H9 (cell line): ENCODE data around the gene LORICRIN. TPM values are rescaled to one million over a fixed set of nuclear protein-coding genes. Genes with fewer than 3 reads are reported as not detected.

ENCODE experiments used
- DNase-seq: peaks from one replicate; pipeline ENCODE4 v3.0.0-alpha.2; 2017
- H2AFZ ChIP-seq: one replicate; pipeline ENCODE4 v1.6.1; 2013; ENCODE audit warnings: mild to moderate bottlenecking, low read length, control low read depth, moderate library complexity
- H2AK5ac ChIP-seq: 2 replicates; pipeline ENCODE4 v1.6.1; 2013; ENCODE audit warnings: low read length, control low read depth, mixed read lengths; ENCODE audit not compliant: insufficient read length
- H2BK120ac ChIP-seq: one replicate; pipeline ENCODE4 v1.6.1; 2013; ENCODE audit warnings: low read depth, mild to moderate bottlenecking, low read length, control low read depth, inconsistent platforms; ENCODE audit not compliant: poor library complexity, severe bottlenecking
- H2BK12ac ChIP-seq: 2 replicates; pipeline ENCODE4 v1.6.1; 2013; ENCODE audit warnings: low read length, control low read depth, mixed read lengths, low read depth; ENCODE audit not compliant: insufficient read length
- H2BK15ac ChIP-seq: 2 replicates; pipeline ENCODE4 v1.6.1; 2013; ENCODE audit warnings: low read depth, low read length, control low read depth
- H2BK20ac ChIP-seq: one replicate; pipeline ENCODE4 v1.6.1; 2013; ENCODE audit warnings: low read depth, mild to moderate bottlenecking, low read length, control low read depth, inconsistent platforms; ENCODE audit not compliant: poor library complexity, severe bottlenecking
- H2BK5ac ChIP-seq: 2 replicates; pipeline ENCODE4 v1.6.1; 2013; ENCODE audit warnings: low read length, control low read depth, mixed read lengths; ENCODE audit not compliant: insufficient read length
- H3K14ac ChIP-seq: 2 replicates; pipeline ENCODE4 v1.6.1; 2013; ENCODE audit warnings: low read length, control low read depth; ENCODE audit not compliant: insufficient read depth
- H3K18ac ChIP-seq: 2 replicates; pipeline ENCODE4 v1.6.1; 2013; ENCODE audit warnings: low read depth, mild to moderate bottlenecking, mixed read lengths, low read length, control low read depth; ENCODE audit not compliant: insufficient read length
- H3K23ac ChIP-seq: 2 replicates; pipeline ENCODE4 v1.6.1; 2013; ENCODE audit warnings: low read length, control low read depth, mixed read lengths, low read depth; ENCODE audit not compliant: insufficient read length
- H3K23me2 ChIP-seq: 2 replicates; pipeline ENCODE4 v1.6.1; 2013; ENCODE audit warnings: low read depth, mild to moderate bottlenecking, mixed read lengths, low read length, control low read depth; ENCODE audit not compliant: insufficient read length, poor library complexity, severe bottlenecking
- H3K27ac ChIP-seq: 2 replicates; pipeline ENCODE4 v1.5.1; 2013; ENCODE audit warnings: low read length, control low read depth, mixed read lengths, low read depth; ENCODE audit not compliant: insufficient read length
- H3K27me3 ChIP-seq: 2 replicates; pipeline ENCODE4 v1.6.1; 2013; ENCODE audit warnings: low read length, control low read depth, inconsistent platforms; ENCODE audit not compliant: insufficient read depth
- H3K4ac ChIP-seq: 2 replicates; pipeline ENCODE4 v1.6.1; 2013; ENCODE audit warnings: low read depth, mild to moderate bottlenecking, control low read depth, inconsistent platforms, low read length, moderate library complexity
- H3K4me1 ChIP-seq: 2 replicates; pipeline ENCODE4 v1.6.1; 2013; ENCODE audit warnings: low read length, control low read depth, inconsistent platforms; ENCODE audit not compliant: insufficient read depth
- H3K4me2 ChIP-seq: 2 replicates; pipeline ENCODE4 v1.6.1; 2013; ENCODE audit warnings: low read length, control low read depth, mixed read lengths; ENCODE audit not compliant: insufficient read length, insufficient read depth
- H3K56ac ChIP-seq: 2 replicates; pipeline ENCODE4 v1.6.1; 2013; ENCODE audit warnings: low read depth, mild to moderate bottlenecking, mixed read lengths, low read length, control low read depth; ENCODE audit not compliant: insufficient read length
- H3K79me1 ChIP-seq: 2 replicates; pipeline ENCODE4 v1.6.1; 2013; ENCODE audit warnings: low read depth, mild to moderate bottlenecking, moderate library complexity, low read length, control low read depth, inconsistent platforms; ENCODE audit not compliant: insufficient read depth, poor library complexity, severe bottlenecking
- H3K79me2 ChIP-seq: 2 replicates; pipeline ENCODE4 v1.6.1; 2013; ENCODE audit warnings: low read length, control low read depth, inconsistent platforms; ENCODE audit not compliant: insufficient read depth
- H3K9ac ChIP-seq: 2 replicates; pipeline ENCODE4 v1.6.1; 2013; ENCODE audit warnings: low read length, control low read depth, mixed read lengths; ENCODE audit not compliant: insufficient read length; ENCODE audit errors: extremely low read depth
- H3K9me3 ChIP-seq: one replicate; pipeline ENCODE4 v1.6.1; 2013; ENCODE audit warnings: low read depth, low read length, inconsistent platforms; ENCODE audit not compliant: control insufficient read depth
- H3T11ph ChIP-seq: one replicate; pipeline ENCODE4 v1.6.1; 2013; ENCODE audit warnings: mild to moderate bottlenecking, low read length, control low read depth, inconsistent platforms
- H4K20me1 ChIP-seq: one replicate; pipeline ENCODE4 v1.6.1; 2013; ENCODE audit not compliant: control insufficient read depth, insufficient read length, insufficient read depth
- H4K5ac ChIP-seq: 2 replicates; pipeline ENCODE4 v1.6.1; 2013; ENCODE audit warnings: low read depth, mild to moderate bottlenecking, mixed read lengths, low read length, control low read depth; ENCODE audit not compliant: insufficient read length
- H4K8ac ChIP-seq: replicated peaks from 2 replicates; pipeline ENCODE4 v1.6.1; 2013; ENCODE audit warnings: low read length, control low read depth, mixed read lengths, low read depth; ENCODE audit not compliant: insufficient read length
- H4K91ac ChIP-seq: 2 replicates; pipeline ENCODE4 v1.6.1; 2013; ENCODE audit warnings: low read depth, mild to moderate bottlenecking, moderate library complexity, mixed read lengths, low read length, control low read depth; ENCODE audit not compliant: insufficient read length
- H3K27ac Mint-ChIP-seq, 3 experiments: 2 replicates in 2 of 3; 3 replicates in 1 of 3; pipeline ENCODE4 v1.8.0; 2020 to 2021; ENCODE audit warnings: mixed read lengths in 3 of 3, mild to moderate bottlenecking in 1 of 3, moderate library complexity in 1 of 3
- H3K27me3 Mint-ChIP-seq: 2 replicates; pipeline ENCODE4 v1.8.0; 2021; ENCODE audit warnings: low read depth, mild to moderate bottlenecking, moderate library complexity, mixed read lengths
- H3K36me3 Mint-ChIP-seq, 3 experiments: 2 replicates in 2 of 3; 3 replicates in 1 of 3; pipeline ENCODE4 v1.8.0; 2020 to 2021; ENCODE audit warnings: low read depth in 3 of 3, mixed read lengths in 3 of 3; ENCODE audit not compliant: insufficient read depth in 1 of 3
- H3K4me1 Mint-ChIP-seq, 2 experiments: 2 replicates each; pipeline ENCODE4 v1.8.0; 2020; ENCODE audit warnings: mixed read lengths in 2 of 2
- H3K4me3 Mint-ChIP-seq, 2 experiments: 2 replicates in 1 of 2; 3 replicates in 1 of 2; pipeline ENCODE4 v1.8.0; 2020 to 2021; ENCODE audit warnings: mild to moderate bottlenecking in 2 of 2, mixed read lengths in 2 of 2, moderate library complexity in 1 of 2
- H3K9me3 Mint-ChIP-seq, 2 experiments: 2 replicates in 1 of 2; 3 replicates in 1 of 2; pipeline ENCODE4 v1.8.0; 2020; ENCODE audit warnings: mild to moderate bottlenecking in 2 of 2, mixed read lengths in 2 of 2, moderate library complexity in 1 of 2
- WGBS: extraction: QIAGEN DNeasy Blood & Tissue Kit; methylation state at CpG from one replicate; pipeline ENCODE4 v1.1.7; 2013; ENCODE audit warnings: missing lambda C conversion rate, low lambda C conversion rate, mixed read lengths; ENCODE audit not compliant: insufficient read length; ENCODE audit errors: extremely low coverage; 5-methylcytosine and 5-hydroxymethylcytosine counted together
- total RNA-seq: library from RNA; stranded (reverse); gene quantifications from 2 replicates; pipeline ENCODE4 v1.2.1, GENCODE V29; 2021
- TF ChIP-seq, protein P1 (sequence below): fragments of 200-600 bp; sonication (generic); conservative IDR thresholded peaks from 3 replicates; pipeline ENCODE4 v1.8.0; 2021; ENCODE audit warnings: antibody characterized with exemption, mild to moderate bottlenecking

LORICRIN gene
- total RNA-seq, 1 experiment from 2014 or later: not detected

DNA sequence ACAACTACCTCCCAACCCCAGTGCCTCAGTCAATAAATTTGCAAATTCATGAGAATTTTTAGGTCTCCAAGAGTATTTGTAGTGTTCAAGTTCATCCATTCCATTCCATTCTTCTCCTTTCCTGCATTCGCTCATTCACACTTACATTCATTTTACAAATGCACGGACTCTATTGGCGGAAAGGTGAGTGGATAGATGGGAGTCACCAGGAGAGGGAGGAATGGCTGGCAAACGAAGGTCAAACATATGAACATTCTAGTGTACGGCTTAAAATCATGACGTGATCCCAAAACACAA is 2.5 kb downstream of the LORICRIN start:
- H3K14ac ChIP-seq: no peak overlapping the region
- H3T11ph ChIP-seq: no peak overlapping the region
- H2BK15ac ChIP-seq: no peak overlapping the region
- no peak overlapping the region for H3K4ac ChIP-seq
- no peak overlapping the region for H4K5ac ChIP-seq
- no peaks in the 10 kb centered on the region for H3K79me2 ChIP-seq
- DNase-seq: no peak
- Mint-ChIP-seq H3K4me3 (peak overlapping the region; percentile 48 to 81), H3K27ac (no peak overlapping the region), H3K27me3 (peaks cover 86% of the 10 kb centered on the region), H3K9me3 (peaks cover 2 to 10% of the 10 kb centered on the region in 2 experiments; a peak in 3 of 5 replicates), H3K36me3 (peaks cover 0 to 3% (median 0%) of the 10 kb centered on the region in 3 experiments; a peak in 1 of 7 replicates), H3K4me1 (peaks cover 12 to 14% of the 10 kb centered on the region in 2 experiments)
- no peak overlapping the region for H2AK5ac ChIP-seq
- no peaks in the 10 kb centered on the region for H3K4me1 ChIP-seq
- no peak overlapping the region for H4K8ac ChIP-seq
- H3K18ac ChIP-seq: no peak overlapping the region
- no peaks in the 10 kb centered on the region for H3K9me3 ChIP-seq
- peaks cover 26% of the 10 kb centered on the region; the same call in 1 of the 2 replicates for H3K27me3 ChIP-seq
- H3K23me2 ChIP-seq: no peaks in the 10 kb centered on the region
- no peak overlapping the region for H4K91ac ChIP-seq
- no peak overlapping the region for H3K9ac ChIP-seq
- H2BK5ac ChIP-seq: no peak overlapping the region
- H4K20me1 ChIP-seq: no peaks in the 10 kb centered on the region
- H3K56ac ChIP-seq: no peak overlapping the region
- no peak overlapping the region for H2BK20ac ChIP-seq
- H2AFZ ChIP-seq: no peak overlapping the region
- H2BK12ac ChIP-seq: no peak overlapping the region
- no CpG with 5 or more reads among the region's 6 CpGs for WGBS
- no peak overlapping the region for H2BK120ac ChIP-seq
- no peak overlapping the region for H3K23ac ChIP-seq
- H3K27ac ChIP-seq: no peak overlapping the region
- TF ChIP-seq, protein P1, sequence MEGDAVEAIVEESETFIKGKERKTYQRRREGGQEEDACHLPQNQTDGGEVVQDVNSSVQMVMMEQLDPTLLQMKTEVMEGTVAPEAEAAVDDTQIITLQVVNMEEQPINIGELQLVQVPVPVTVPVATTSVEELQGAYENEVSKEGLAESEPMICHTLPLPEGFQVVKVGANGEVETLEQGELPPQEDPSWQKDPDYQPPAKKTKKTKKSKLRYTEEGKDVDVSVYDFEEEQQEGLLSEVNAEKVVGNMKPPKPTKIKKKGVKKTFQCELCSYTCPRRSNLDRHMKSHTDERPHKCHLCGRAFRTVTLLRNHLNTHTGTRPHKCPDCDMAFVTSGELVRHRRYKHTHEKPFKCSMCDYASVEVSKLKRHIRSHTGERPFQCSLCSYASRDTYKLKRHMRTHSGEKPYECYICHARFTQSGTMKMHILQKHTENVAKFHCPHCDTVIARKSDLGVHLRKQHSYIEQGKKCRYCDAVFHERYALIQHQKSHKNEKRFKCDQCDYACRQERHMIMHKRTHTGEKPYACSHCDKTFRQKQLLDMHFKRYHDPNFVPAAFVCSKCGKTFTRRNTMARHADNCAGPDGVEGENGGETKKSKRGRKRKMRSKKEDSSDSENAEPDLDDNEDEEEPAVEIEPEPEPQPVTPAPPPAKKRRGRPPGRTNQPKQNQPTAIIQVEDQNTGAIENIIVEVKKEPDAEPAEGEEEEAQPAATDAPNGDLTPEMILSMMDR: no peak
- peak overlapping the region; percentile 61 for H3K4me2 ChIP-seq
- no peaks in the 10 kb centered on the region for H3K79me1 ChIP-seq
